Superior temporal gyrus (tissue), 1 donor: ENCODE data around the gene SPRY1.

ENCODE experiments used
- DNase-seq: peaks from one replicate; pipeline ENCODE4 v3.0.0-alpha.2; 2016; ENCODE audit errors: extremely low spot score

Gene SPRY1

DNA sequence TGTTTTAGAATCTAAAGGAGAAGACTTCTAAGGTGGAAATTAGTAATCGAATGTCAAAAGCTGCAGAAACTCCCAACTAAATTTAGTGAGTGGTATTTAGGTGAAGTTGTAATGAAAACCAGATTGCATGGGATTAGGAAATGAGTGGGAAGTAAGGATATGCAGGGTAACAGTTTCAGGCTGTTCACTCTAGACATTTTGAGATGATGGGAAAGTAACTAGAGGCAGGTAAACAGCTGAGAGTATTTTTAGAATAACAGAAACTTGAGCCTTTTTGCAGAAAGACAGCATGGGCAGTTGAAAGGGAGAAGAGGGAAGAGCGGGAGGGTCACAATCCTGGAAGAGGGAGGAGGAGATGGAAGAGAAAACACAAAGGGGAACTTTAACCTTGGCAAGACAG, 12.7 kb downstream of the SPRY1 start:
- DNase-seq: no peak

DNA sequence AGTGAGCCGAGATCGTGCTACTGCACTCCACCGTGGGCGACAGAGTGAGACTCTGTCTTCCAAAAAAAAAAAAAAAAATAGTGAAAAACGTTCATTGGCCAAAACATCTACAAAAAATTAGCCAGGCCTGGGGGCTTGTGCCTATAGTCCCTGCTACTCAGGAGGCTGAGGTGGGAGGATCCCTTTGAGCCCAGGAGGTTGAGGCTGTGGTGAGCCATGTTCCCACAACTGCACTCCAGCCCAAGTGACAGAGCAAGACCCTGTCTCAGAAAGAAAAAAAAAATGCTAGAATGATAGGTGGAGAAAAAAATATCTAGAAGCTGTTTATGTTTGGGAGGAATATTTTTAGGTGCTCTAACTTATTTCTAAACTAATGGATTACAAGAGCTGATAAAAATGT, 14.9 kb downstream of the SPRY1 start:
- DNase-seq: no peak

DNA sequence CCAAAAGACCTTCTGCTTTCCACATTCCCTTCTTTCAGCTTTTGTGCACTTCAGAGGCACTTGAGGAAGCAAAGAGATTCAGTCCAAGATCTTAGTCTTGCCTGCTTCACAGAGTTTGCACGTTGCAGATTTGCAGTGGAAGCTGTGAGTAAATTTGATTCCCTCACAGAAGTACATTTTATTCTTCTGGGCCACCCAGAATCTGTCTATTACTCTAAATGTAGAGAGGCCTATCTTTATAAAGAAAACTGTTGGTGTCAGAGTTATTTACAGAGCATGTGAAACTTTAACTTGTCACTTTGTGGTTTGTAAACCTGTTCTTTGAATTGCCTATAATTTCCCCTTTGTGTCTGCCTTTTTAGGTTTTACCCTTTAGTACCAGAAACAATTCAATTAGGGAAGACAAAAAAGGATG, 15.5 kb downstream of the SPRY1 start:
- DNase-seq: no peak

DNA sequence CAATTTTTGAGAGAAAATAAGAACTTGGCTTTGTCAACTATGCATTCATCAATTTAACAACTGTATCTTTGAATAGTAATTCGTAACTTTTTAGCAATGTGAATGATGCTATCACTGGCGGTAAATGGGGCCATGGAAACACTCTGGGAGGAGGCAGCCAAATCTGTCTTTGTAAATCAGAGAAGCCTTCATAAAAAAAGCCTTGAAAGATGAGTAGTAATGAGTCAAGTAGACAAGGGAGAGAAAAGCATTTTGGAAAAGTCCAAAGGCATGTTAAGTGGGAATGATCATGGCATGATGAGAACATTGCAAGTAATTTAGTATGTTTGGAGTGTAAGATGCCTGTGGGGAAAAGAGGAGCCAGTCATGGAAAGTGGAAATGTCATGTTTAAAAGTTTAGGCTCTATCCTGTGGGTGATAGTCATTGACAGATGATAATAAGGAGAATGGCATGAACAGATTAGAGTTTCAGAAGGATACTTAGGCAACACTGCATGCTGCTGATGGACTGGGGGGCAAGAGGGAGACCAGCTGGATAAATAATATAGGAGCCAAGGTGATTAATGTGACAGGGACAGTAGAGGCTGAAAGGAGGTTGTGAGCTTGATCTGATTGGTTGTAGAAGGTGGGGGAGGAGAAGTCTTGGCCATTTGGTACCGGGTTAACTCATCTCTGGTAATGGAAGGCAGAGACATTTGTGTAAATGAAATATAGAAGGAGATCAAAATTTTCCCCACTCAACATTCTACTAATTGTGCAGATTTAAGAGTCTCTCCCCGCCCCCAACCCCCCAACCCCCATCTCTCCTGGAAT, 16.3 kb downstream of the SPRY1 start:
- no peak for DNase-seq

DNA sequence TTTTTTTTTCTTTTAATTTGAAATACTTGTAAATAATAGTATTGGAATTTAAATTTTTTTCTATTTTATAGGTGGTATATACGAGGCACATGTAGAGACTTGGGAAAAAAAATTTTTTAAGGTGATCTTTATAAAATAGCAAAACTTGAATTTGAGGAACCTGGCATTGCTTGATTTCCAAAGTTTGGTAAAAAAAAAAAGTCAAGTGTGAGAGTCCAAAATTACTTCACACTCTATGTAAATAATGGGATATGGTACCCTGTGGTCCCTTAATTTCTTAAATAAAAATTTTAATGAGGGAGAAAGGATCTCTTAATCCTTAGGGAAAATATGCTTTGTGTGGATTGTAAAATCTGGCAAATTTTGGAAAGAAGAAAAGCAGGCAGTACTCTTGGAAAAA, 19.0 kb downstream of the SPRY1 start:
- no peak for DNase-seq

DNA sequence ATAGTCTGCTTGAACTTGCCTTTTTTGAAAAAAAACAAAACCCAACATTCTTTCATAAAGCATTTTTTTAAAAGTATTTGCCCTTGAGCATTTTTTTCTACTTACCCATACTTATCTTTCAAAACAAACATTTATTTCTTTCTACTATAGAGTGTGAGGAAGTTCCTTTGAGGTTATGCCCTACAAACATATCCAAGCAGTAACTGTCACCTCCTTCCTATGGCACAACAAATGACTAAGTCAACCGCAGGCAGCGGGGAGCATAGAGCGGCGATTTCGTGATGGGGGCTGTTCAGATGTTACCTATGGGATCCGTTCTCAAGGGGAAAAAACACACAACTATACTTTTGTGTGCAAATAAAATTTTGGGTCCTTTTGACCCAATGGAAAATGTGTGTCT, 19.4 kb downstream of the SPRY1 start:
- DNase-seq: no peak

DNA sequence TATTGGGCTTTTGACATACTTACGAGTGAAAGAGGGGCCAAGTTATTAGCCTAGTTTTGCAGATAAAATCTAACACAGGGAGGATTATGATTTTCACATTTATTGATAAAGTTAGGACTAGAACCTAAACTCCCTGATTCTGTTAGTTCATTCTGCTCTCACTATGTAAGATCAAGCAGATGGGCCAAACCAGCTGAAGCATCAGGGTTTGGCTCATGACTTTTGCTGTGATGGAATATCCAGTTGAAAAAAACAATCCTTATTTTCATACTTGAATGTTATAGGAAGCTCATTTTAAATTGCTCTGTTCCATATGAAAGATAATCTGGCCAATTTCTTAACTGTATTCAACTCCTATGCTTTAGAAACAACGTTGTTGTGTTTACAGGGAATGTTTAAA, 21.2 kb downstream of the SPRY1 start:
- no peak for DNase-seq

DNA sequence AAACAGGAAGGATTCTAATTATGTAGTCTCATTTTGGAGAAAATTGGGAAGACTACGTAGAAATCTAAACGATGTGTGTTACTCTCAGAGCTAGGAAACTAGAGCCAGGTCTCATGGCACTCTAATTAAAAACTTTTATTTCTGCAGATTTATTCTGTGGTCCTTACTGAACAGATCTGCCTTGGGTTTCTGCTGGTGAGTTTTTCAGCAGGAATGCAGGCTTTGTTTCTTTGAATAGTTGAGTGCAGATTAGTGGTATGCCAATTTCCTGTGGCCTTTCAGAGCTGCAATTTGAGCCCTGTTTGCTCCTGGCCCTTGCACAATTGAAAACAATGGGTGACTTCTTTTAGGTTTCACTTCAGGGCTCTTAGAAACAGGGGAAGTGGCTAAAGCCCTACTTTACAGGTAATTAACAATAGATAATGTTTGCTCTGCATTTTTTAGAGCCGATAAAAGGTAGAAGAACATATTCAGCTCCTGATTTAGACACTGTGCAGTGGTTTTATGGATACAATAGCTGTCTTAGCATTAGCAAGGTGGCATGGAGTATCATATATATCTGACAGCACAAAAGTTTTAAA, 21.8 kb downstream of the SPRY1 start:
- no peak for DNase-seq

DNA sequence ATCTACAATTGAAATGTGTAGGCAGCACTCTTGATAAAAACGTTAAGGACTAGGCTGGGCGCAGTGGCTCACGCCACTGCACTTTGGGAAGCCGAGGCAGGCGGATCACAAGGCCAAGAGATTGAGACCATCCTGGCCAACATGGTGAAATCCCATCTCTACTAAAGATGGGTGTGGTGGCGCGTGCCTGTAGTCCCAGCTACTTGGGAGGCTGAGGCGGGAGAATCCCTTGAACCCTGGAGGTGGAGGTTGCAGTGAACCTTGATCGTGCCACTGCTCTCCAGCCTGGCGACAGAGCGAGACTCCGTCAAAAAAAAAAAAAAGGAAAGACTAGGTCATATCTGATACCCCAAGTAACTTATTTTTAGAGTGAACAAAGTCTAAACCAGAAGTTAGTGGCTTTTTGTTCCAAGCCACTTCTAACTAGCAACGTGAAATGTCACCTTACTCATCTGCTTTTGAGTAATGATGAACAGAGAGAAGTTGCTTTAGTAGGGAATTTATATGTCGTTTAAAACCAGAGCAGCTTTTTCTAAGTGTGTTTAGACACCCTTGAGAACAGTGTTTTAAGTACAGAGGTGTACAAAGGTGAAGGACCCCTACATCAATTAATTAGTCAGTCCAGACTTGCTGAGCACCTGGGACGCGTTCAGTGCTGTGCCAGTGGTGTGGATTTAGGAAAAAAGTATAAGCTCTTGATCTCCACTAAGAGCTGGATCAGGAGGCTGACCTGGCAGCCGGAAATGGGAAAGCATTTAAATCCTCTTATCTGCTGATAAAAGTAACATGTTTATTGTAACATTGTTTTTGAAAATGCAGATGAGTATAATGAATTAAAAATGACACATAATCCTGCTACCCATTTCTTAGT, 23.5 kb downstream of the SPRY1 start:
- no peak for DNase-seq

DNA sequence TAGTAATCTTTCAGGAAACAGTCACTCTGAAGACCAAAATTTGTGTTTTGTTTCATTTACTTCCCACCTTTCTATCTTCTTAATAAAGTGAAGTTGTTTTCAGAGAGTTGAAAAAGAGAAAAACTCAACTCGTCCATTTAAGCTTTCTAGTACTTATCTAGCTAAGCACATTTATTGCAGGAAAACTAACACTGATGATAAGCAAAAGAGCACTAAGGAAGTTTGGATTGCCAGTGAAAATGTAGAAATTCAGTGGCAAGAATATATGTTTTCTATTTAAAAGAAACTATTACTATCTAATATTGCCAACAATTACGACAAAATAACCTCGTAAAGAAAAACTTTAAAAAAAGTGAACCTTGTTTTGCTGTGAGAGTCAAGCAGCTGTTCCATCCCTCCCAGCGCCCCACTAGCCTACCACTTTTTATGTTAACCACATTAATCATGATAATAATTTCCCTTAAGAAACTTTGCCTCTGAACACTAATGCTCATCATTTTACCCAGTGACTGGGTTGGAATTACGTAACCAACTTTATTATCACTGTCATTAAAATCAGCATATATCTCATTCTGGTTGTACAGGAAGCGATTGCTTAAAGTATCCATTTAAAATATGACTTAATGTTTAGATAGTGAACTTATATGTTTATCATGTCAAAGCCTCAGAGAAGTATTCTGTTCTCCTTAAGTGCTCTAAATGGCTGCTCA, 24.8 kb downstream of the SPRY1 start:
- DNase-seq: no peak

DNA sequence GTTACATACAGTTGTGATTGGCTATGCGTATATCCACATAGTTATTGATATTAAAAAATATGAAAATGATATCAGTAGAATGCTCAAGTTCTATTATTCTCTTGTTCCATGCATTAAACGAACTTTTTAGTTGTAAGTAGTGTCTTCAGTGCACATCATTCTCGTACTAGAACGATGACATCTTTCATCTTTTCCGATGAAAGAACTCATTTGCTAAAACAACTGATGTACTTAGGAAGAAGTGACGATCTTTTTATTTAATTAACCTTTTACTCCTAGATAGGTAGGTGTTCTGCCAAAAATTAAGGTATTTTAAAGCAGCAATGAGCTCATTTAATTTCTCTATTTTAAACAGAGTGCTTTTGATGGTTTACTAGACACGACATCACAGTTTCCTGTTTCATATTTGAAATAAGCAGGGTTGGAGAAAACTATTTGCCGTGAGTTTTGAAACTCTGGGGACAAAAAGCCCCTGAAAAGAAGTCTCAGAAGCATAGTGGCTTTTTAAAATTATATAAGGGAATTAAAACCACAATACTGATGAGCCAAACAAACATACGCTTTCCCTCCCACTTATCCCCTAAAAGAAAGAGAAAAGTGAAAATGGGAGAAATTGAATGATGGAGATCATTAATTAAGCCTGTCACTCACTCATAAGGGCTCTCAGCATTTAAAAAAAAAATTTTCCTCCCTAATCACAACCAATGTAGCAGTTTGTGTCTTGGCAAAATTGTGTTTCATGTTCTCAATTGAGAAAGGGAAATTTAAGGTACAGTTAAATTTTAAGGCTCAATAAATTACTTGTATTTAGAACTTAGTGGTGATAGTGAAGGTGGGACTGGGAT, 25.6 kb downstream of the SPRY1 start:
- no peak for DNase-seq

DNA sequence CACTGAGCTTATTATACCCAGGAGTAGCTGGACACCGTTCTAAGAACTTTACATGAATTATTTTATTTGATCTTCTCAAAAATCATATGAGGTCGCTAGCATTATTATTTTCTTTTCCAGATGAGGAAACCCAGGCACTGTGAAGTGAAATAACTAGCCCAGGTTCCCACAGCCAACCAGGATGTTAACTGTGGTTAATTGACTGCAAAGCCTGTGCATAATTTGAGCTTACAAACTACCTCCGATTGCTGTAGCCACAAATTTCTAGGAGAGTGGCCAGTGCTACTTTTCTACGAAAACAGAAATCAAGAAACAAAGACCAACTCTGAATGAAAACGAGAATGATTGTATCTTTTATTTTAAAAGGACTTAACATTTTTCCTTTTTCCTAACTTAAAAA, 27.2 kb downstream of the SPRY1 start:
- no peak for DNase-seq

DNA sequence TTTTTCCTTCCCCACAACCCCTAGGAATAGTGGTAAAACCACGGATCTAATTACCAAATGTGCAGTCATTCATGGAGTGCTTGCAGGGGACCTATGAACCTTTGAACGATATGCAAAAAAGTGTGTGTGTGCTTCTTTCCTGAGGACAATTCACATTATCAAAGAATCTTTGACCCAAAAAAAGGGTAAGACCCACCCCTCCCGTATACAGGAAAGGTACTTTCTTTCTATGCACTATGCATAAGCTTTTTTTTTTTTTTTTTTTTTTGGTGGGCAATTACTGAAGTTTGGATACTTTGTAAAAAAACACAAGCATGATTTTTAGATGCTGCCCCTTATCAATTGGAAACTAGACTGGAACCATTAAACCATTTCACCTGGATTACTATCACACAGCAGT, 31.4 kb downstream of the SPRY1 start:
- DNase-seq: no peak

DNA sequence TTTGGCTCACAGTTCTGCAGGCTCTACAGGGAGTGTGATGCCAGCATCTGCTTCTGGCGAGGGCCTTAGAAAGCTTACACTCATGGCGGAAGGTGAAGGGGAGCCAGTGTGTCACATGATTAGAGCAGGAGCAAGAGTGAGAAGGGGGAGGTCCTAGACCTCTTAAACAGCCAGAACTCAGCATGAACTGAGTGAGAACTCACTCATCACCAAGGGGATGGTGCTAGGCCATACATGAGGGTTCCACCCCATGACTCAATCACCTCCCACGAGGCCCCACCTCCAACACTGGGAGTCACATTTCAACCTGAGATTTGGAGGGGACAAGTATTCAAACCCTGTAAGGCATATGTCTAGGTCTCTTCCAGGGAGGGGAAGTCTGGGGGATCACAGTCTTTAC, 33.4 kb downstream of the SPRY1 start:
- no peak for DNase-seq

DNA sequence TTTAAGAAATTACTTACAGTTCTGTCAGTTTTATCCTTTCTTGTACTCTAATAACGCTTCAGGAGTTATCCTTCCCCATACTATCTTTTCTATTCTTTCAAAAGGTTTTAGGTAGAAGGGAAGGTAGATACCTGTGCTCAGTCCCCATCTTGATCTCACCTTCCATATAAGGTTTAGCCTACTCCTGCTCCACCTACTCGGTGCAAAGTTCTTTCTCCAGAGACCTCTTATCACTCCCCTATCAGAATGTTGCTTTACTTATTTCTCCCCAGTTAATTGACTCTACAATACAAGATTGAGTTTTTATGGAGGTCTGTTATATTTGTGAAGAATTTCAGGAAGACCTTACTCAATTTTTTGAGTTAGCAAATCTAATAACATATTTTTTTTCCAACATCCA, 33.9 kb downstream of the SPRY1 start:
- DNase-seq: no peak

DNA sequence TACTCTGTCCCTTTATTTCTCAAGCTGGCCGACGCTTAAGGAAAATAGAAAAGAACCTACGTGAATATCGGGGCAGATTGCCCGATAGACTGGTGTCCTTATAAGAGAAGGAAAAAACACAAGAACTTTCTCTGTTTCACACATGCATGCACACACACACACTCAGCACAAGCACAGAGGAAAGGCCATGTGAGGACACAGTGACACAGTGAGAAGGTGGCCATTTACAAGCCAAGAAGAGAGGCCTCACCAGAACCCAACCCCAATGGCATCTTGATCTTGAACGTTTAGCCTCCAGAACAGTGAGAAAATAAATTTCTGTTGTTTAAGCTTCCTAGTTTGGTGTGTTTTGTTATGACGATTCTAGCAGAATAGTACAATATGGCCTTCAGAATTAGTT, 37.0 kb downstream of the SPRY1 start:
- no peak for DNase-seq

DNA sequence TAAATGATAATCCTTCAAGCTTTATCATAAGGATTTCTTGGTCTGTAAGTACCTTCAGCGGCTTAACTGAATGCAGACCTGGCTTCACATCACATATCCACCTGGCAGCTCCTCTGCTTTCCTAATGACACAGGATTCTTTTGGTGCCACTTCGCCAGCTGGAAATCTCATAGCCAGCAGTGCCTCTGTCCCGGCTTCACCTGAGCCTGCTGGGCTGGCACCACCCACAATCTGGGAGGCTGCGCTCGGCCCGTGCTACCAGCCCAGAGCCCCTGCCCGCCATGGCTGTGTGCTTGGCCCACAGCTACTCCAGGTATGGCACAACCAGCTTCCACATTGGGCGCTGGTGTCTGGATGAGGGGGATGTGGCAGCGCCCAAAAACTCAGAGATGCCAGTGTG, 37.4 kb downstream of the SPRY1 start:
- no peak for DNase-seq

DNA sequence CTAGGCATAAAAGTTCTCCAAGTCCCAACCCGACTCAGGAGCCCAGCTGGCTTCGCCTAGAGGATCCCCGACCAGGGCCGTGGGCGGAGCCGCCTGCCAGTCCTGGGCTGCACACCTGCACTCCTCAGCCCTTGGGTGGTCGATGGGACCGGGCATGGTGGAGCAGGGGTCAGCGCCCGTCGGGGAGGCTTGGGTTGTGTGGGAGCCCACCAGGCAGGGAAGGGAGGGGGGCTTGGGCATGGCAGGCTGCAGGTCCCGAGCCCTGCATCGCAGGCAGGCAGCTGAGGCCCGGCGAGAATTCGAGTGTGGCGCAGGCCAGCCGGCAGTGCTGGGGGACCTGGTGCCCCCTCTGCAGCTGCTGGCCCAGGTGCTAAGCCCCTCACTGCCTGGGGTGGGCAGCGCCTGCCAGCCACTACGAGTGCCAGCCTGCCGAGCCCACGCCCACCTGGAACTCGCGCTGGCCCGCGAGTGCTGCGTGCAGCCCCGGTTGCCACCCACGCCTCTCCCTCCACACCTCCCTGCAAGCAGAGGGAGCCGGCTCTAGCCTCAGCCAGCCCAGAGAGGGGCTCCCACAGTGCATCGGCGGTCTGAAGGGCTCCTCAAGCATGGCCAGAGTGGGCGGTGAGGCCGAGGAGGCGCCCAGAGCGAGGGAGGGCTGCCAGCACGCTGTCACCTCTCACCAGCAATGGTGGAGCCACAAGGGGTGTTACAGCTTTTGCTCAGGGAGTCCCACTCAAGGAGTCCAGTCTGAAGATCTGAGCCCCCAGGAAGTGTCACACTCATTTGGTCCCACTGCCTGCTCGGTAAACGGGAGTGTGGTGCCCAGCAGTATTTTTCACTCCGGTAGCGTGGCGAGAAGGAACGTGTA, 38.9 kb downstream of the SPRY1 start:
- no peak for DNase-seq

DNA sequence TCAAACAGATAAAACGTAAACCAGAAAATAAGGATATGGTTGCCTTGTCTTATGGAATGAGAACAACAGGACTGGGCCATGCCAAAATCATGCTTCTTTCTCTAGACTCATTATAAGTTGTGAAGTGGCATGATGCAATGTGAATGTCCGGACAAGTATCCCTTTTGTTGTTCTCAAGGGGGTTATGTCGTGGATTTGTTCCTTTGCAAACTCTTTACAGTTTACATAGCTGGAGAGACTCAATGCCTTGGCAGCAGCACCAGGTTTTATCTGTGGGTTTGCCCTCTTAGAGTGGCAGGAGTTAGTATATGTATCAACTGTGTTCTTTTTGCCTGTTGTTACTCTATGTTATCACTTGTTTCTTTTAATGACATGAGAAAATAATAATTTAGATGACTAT, 41.4 kb downstream of the SPRY1 start:
- no peak for DNase-seq
